ENCODE data around the gene MPI. TPM values are rescaled to one million over a fixed set of nuclear protein-coding genes. Genes with fewer than 3 reads are reported as not detected.
"Not testable (repeated sequence)": the region's sequence is repeated elsewhere in the genome, so short reads cannot be mapped to it uniquely, and the experiment has no call there.

The MPI gene
- total RNA-seq, 1 experiment from 2014 or later = 30.8 TPM

DNA sequence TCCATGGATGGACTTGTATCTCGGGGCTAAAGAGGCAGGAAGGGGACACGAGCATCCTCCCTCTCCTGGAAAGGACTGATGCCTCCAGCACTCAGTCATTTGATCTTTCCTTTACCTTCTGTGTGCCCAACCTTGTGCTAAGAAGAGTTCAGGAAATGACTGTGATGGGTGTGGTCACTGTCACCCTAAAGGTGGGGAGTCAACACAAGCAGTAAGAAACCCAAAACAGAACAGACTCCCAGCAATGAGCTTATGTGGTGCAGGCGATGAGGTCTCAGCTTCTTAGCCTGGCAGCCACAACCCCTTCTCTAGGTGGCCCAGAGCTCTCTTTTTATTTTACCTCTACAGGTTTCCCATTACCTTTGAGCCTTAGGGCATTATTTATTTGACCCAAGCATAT, 3.8 kb downstream of the MPI start:
- peaks cover 24% of the 10 kb centered on the region for H3K36me3 Mint-ChIP-seq (ENCODE audit: insufficient read depth, unreplicated experiment)
- CTCF ChIA-PET = interaction anchor here (0.6 to 0.9 kb wide), 2 partner anchors 9 to 178 kb away, joined by 3 to 4 read pairs; no protein-coding TSS in a partner anchor
- no TSS peak for BruUV-seq (replicated peaks)
- no peaks in the 10 kb centered on the region for H3K27me3 Mint-ChIP-seq (ENCODE audit: insufficient read depth, unreplicated experiment)
- H3K4me1 Mint-ChIP-seq (ENCODE audit: insufficient read depth, unreplicated experiment) = peaks cover 25% of the 10 kb centered on the region
- H3K4me3 Mint-ChIP-seq (ENCODE audit: unreplicated experiment) = no peak overlapping the region
- intact Hi-C loops (cut with micrococcal nuclease) = no loop called here
- no peak for DNase-seq (ENCODE audit: unreplicated experiment)
- H3K9me3 Mint-ChIP-seq (ENCODE audit: unreplicated experiment) = no peaks in the 10 kb centered on the region
- TF ChIP-seq, protein P1, sequence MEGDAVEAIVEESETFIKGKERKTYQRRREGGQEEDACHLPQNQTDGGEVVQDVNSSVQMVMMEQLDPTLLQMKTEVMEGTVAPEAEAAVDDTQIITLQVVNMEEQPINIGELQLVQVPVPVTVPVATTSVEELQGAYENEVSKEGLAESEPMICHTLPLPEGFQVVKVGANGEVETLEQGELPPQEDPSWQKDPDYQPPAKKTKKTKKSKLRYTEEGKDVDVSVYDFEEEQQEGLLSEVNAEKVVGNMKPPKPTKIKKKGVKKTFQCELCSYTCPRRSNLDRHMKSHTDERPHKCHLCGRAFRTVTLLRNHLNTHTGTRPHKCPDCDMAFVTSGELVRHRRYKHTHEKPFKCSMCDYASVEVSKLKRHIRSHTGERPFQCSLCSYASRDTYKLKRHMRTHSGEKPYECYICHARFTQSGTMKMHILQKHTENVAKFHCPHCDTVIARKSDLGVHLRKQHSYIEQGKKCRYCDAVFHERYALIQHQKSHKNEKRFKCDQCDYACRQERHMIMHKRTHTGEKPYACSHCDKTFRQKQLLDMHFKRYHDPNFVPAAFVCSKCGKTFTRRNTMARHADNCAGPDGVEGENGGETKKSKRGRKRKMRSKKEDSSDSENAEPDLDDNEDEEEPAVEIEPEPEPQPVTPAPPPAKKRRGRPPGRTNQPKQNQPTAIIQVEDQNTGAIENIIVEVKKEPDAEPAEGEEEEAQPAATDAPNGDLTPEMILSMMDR (IDR thresholded peaks at IDR 0.05; ENCODE audit: unreplicated experiment) = no peak
- H3K27ac Mint-ChIP-seq (ENCODE audit: low read depth, unreplicated experiment) = no peak overlapping the region
- POLR2A ChIA-PET = interaction anchor here (0.7 to 2.0 kb wide), 3 partner anchors 8 to 13 kb away, joined by 5 to 7 read pairs (median 5); partner anchors contain the start of gene FAM219B

DNA sequence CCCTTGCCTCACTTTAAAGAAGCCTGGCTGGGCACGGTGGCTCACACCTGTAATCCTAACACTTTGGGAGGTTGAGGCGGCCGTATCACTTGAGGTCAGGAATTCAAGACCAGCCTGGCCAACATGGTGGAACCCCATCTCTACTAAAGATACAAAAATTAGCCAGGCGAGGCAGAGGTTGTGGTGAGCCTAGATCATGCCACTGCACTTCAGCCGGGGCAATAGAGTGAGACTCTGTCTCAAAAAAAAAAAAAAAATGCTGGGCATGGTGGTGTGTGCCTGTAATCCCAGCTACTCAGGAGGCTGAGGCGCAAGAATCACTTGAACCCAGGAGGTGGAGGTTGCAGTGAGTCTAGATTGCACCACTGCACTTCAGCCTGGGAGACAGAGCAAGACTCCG, 4.5 kb downstream of the MPI start:
- H3K27me3 Mint-ChIP-seq (ENCODE audit: insufficient read depth, unreplicated experiment); H3K4me3 Mint-ChIP-seq (ENCODE audit: unreplicated experiment); H3K9me3 Mint-ChIP-seq (ENCODE audit: unreplicated experiment); intact Hi-C loops (cut with micrococcal nuclease); H3K27ac Mint-ChIP-seq (ENCODE audit: low read depth, unreplicated experiment); BruUV-seq (replicated peaks); DNase-seq (ENCODE audit: unreplicated experiment): not testable (repeated sequence)
- CTCF ChIA-PET = interaction anchor here (0.6 kb wide), 1 partner anchor 185 kb away, joined by 3 read pairs; no protein-coding TSS in a partner anchor
- POLR2A ChIA-PET = interaction anchor here (0.7 to 1.5 kb wide), 2 partner anchors 12 to 325 kb away, joined by 3 to 5 read pairs; partner anchors contain the start of gene FAM219B
- Mint-ChIP-seq H3K36me3 (ENCODE audit: insufficient read depth, unreplicated experiment) (peaks cover 28% of the 10 kb centered on the region), H3K4me1 (ENCODE audit: insufficient read depth, unreplicated experiment) (peaks cover 22% of the 10 kb centered on the region)

DNA sequence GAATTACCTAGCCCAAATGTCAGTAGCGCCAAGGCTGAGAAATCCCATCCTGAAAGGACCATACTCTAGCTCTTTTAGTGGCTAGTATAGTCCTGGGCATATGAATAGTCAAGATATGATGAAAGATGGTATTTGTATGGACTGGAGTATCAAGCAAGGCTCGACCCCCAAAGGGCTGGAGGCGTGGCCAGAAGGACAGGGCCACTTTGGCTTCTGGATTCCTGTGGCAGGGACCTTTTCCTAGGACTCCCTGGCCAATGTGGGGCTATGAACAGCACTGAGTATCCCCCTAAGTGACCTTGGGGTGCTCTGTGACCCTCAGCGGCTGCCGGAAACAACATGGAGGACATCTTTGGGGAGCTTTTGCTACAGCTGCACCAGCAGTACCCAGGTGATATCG, 6.0 kb downstream of the MPI start:
- TF ChIP-seq, protein P1 (IDR thresholded peaks at IDR 0.05; ENCODE audit: unreplicated experiment) = no peak
- intact Hi-C loops (cut with micrococcal nuclease) = no loop called here
- H3K4me3 Mint-ChIP-seq (ENCODE audit: unreplicated experiment) = no peak overlapping the region
- no peaks in the 10 kb centered on the region for H3K27me3 Mint-ChIP-seq (ENCODE audit: insufficient read depth, unreplicated experiment)
- BruUV-seq (replicated peaks) = no TSS peak
- peaks cover 12% of the 10 kb centered on the region for H3K4me1 Mint-ChIP-seq (ENCODE audit: insufficient read depth, unreplicated experiment)
- POLR2A ChIA-PET = interaction anchor here (0.7 to 1.2 kb wide), 3 partner anchors 10 to 139 kb away, joined by 3 to 8 read pairs (median 5); partner anchors contain the start of gene FAM219B
- H3K27ac Mint-ChIP-seq (ENCODE audit: low read depth, unreplicated experiment) = no peak overlapping the region
- DNase-seq (ENCODE audit: unreplicated experiment) = no peak
- no peaks in the 10 kb centered on the region for H3K9me3 Mint-ChIP-seq (ENCODE audit: unreplicated experiment)
- peaks cover 33% of the 10 kb centered on the region for H3K36me3 Mint-ChIP-seq (ENCODE audit: insufficient read depth, unreplicated experiment)
- CTCF ChIA-PET = interaction anchor here (0.6 to 1.0 kb wide), 5 partner anchors 10 to 402 kb away, joined by 3 to 5 read pairs (median 3); partner anchors contain the start of gene ULK3

DNA sequence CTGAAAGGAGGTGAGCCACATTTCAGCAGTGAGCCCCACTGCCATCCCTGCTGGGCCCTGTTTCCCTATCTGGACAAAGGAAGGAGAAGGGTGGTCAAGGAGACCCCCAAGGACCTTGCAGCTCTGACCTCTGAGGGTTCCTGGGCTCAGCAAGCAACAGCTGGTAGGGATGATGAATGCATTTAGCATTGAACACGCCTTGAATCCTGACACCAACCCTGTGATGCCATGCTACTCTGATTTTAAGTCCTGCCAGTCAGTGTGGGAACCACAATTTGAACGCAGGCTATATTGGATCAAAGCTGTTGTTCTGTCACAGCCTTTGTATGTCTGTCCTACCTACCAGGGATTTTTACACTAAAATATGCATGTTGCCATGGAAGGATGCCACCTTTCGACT, 6.5 kb downstream of the MPI start:
- Mint-ChIP-seq H3K36me3 (ENCODE audit: insufficient read depth, unreplicated experiment) (peaks cover 38% of the 10 kb centered on the region), H3K4me1 (ENCODE audit: insufficient read depth, unreplicated experiment) (peaks cover 11% of the 10 kb centered on the region), H3K27me3 (ENCODE audit: insufficient read depth, unreplicated experiment) (no peaks in the 10 kb centered on the region), H3K4me3 (ENCODE audit: unreplicated experiment) (no peak overlapping the region), H3K27ac (ENCODE audit: low read depth, unreplicated experiment) (no peak overlapping the region), H3K9me3 (ENCODE audit: unreplicated experiment) (no peaks in the 10 kb centered on the region)
- intact Hi-C loops (cut with micrococcal nuclease) = no loop called here
- POLR2A ChIA-PET = interaction anchor here (0.7 to 1.2 kb wide), 3 partner anchors 10 to 54 kb away, joined by 3 to 8 read pairs (median 5); partner anchors contain the start of genes FAM219B and SCAMP2
- no TSS peak for BruUV-seq (replicated peaks)
- CTCF ChIA-PET = interaction anchor here (0.9 to 3.4 kb wide), 3 partner anchors 53 to 126 kb away, joined by 3 to 16 read pairs (median 4); partner anchors contain the start of gene ULK3
- TF ChIP-seq, protein P1 (IDR thresholded peaks at IDR 0.05; ENCODE audit: unreplicated experiment) = no peak
- no peak for DNase-seq (ENCODE audit: unreplicated experiment)
